K562 (cell line): ENCODE data around the gene ATP9B. TPM values are rescaled to one million over a fixed set of nuclear protein-coding genes. Genes with fewer than 3 reads are reported as not detected.

ENCODE experiments used
- ATAC-seq: fragments of 200-7000 bp; cut with Tn5 transposase; 3 replicates; pipeline ENCODE4 v1.9.1; 2020; ENCODE audit warnings: moderate library complexity
- BruUV-seq: library from RNA; stranded (reverse); fragments of 400-500 nt; replicated peaks from 2 replicates; lab custom pipeline; 2021; lab: Mats Ljungman, UMichigan
- CTCF ChIA-PET: fragments of 300-600 bp; formaldehyde crosslinking; extraction: SDS; loops from one replicate; lab custom pipeline; 2021; ENCODE audit warnings: low intra/inter-chr PET ratio; lab: Yijun Ruan, JAX
- POLR2A ChIA-PET: fragments of 300-600, 350-650 bp; sonication (Branson Sonifier 250); formaldehyde crosslinking; extraction: SDS; loops from one replicate; lab custom pipeline; 2021; ENCODE audit warnings: antibody characterized with exemption, inconsistent platforms; lab: Yijun Ruan, JAX
- DNase-seq, 4 experiments: peaks; one replicate each; pipeline versions ENCODE4 v3.0.0 to v3.0.0-alpha.2; 2011 to 2018; ENCODE audit warnings: low spot score in 3 of 4, mixed read lengths in 3 of 4; ENCODE audit errors: extremely low read depth in 1 of 4
- FAIRE-seq: peaks from 2 replicates; lab custom pipeline; 2011; peaks lifted over from hg19 to GRCh38; lab: Jason Lieb, UNC
- H2AFZ ChIP-seq: 2 replicates; pipeline ENCODE4 v1.6.0; 2011; ENCODE audit warnings: low read depth, low read length, control low read depth, inconsistent platforms
- H3K27ac ChIP-seq: fragments of 200-600 bp; 3 replicates; pipeline ENCODE4 v1.8.0; 2011; ENCODE audit warnings: low read depth, mild to moderate bottlenecking, control low read depth, inconsistent platforms, low read length, moderate library complexity, mixed read lengths; ENCODE audit errors: extremely low read depth
- H3K27me3 ChIP-seq, 2 experiments: fragments of 300-600 bp in 1 of 2; 2 replicates in 1 of 2; 3 replicates in 1 of 2; pipeline versions ENCODE4 v1.6.0 to v1.8.0; 2011; ENCODE audit warnings: inconsistent platforms in 2 of 2, low read length in 2 of 2, mild to moderate bottlenecking in 1 of 2, mixed read lengths in 1 of 2, moderate library complexity in 1 of 2; ENCODE audit not compliant: control insufficient read depth in 2 of 2, insufficient read depth in 2 of 2
- H3K36me3 ChIP-seq: fragments of 300-600 bp; 3 replicates; pipeline ENCODE4 v1.8.0; 2011; ENCODE audit warnings: mild to moderate bottlenecking, low read length, inconsistent platforms; ENCODE audit not compliant: control insufficient read depth, insufficient read depth
- H3K4me1 ChIP-seq, 2 experiments: fragments of 200-600 bp in 1 of 2; replicated peaks in 1 of 2; 2 replicates in 1 of 2; 3 replicates in 1 of 2; pipeline versions ENCODE4 v1.5.1 to v1.8.0; 2011; ENCODE audit warnings: inconsistent platforms in 2 of 2, low read length in 2 of 2, mild to moderate bottlenecking in 1 of 2, mixed read lengths in 1 of 2, moderate library complexity in 1 of 2; ENCODE audit not compliant: control insufficient read depth in 2 of 2, insufficient read depth in 2 of 2
- H3K4me2 ChIP-seq: 2 replicates; pipeline ENCODE4 v1.6.1; 2011; ENCODE audit warnings: low read length, control low read depth, inconsistent platforms, mixed read lengths; ENCODE audit not compliant: insufficient read depth
- H3K4me3 ChIP-seq: fragments of 200-600 bp; sonication (generic), shearing (Covaris generic); 2 replicates; pipeline ENCODE4 v1.5.1; 2016; ENCODE audit warnings: control low read depth, inconsistent platforms
- H3K79me2 ChIP-seq: fragments of 200-600 bp; 3 replicates; pipeline ENCODE4 v1.8.0; 2011; ENCODE audit warnings: low read length, inconsistent platforms; ENCODE audit not compliant: control insufficient read depth, insufficient read depth
- H3K9ac ChIP-seq, 2 experiments: 2 replicates each; pipeline versions ENCODE4 v1.6.0 to v1.6.1; 2011; ENCODE audit warnings: low read depth in 2 of 2, low read length in 2 of 2, control low read depth in 1 of 2, inconsistent platforms in 1 of 2, mild to moderate bottlenecking in 1 of 2, mixed read lengths in 1 of 2; ENCODE audit not compliant: insufficient read depth in 1 of 2
- H3K9me1 ChIP-seq: one replicate; pipeline ENCODE4 v1.6.0; 2011; ENCODE audit warnings: inconsistent platforms, mild to moderate bottlenecking, low read length, moderate library complexity; ENCODE audit not compliant: control insufficient read depth, insufficient read depth
- H3K9me3 ChIP-seq: replicated peaks from 2 replicates; pipeline ENCODE4 v1.5.1; 2011; ENCODE audit warnings: low read depth, low read length, inconsistent platforms; ENCODE audit not compliant: control insufficient read depth, insufficient read depth
- H4K20me1 ChIP-seq: replicated peaks from 2 replicates; pipeline ENCODE4 v1.6.1; 2011; ENCODE audit warnings: low read length, inconsistent platforms, mixed read lengths; ENCODE audit not compliant: control insufficient read depth, insufficient read depth
- ADNP ChIP-seq: fragments of 200-800 bp; sonication (Bioruptor generic); IDR thresholded peaks from 2 replicates; pipeline ENCODE4 v1.6.1; 2016; ENCODE audit warnings: missing genetic modification characterization, missing compliant biosample characterization
- BRF1 ChIP-seq: IDR thresholded peaks from 3 replicates; pipeline ENCODE4 v1.6.1; 2011; ENCODE audit warnings: borderline replicate concordance, mild to moderate bottlenecking; ENCODE audit not compliant: insufficient read length; ENCODE audit errors: extremely low read depth
- E2F3 ChIP-seq: fragments of 250-450 bp; sonication (Bioruptor Pico); IDR thresholded peaks from 2 replicates; pipeline ENCODE4 v1.4.0; 2020; ENCODE audit warnings: mild to moderate bottlenecking
- IRF2 ChIP-seq: sonication (generic); formaldehyde crosslinking; IDR thresholded peaks from 2 replicates; pipeline ENCODE4 v1.8.1; 2022; ENCODE audit warnings: mild to moderate bottlenecking, missing genetic modification reagents
- KDM5B ChIP-seq: fragments of 200-600 bp; sonication (generic); IDR thresholded peaks from 2 replicates; pipeline ENCODE4 v1.6.1; 2012; ENCODE audit warnings: low read depth, mild to moderate bottlenecking, moderate library complexity, low read length, control low read depth, inconsistent platforms; ENCODE audit not compliant: insufficient replicate concordance
- NFATC3 ChIP-seq: fragments of 450-650 bp; IDR thresholded peaks from 2 replicates; pipeline ENCODE4 v1.6.1; 2017; ENCODE audit warnings: mild to moderate bottlenecking
- SRSF3 ChIP-seq: fragments of 200-400 bp; formaldehyde crosslinking; IDR thresholded peaks from 2 replicates; pipeline ENCODE4 v1.6.1; 2016; ENCODE audit warnings: mild to moderate bottlenecking, low read length, moderate library complexity; ENCODE audit not compliant: insufficient read depth
- ZNF311 ChIP-seq: fragments of 250-450 bp; sonication (Bioruptor Pico); IDR thresholded peaks from 2 replicates; pipeline ENCODE4 v1.4.0; 2020; ENCODE audit warnings: mild to moderate bottlenecking, moderate library complexity
- WGBS: fragments of 100-300 bp; shearing (Covaris generic); methylation state at CpG from one replicate; pipeline ENCODE4 v1.1.6; 2016; ENCODE audit warnings: low coverage, mixed read lengths; ENCODE audit not compliant: insufficient coverage; ENCODE audit errors: missing lambda C conversion rate; 5-methylcytosine and 5-hydroxymethylcytosine counted together
- in situ Hi-C: fragments of 300-500 bp; cut with MboI; formaldehyde crosslinking; loops from 4 replicates; pipeline ENCODE4 v1.15.0; 2018; ENCODE audit warnings: inconsistent platforms, mixed read lengths
- intact Hi-C: fragments of 100-400 bp; cut with micrococcal nuclease; formaldehyde crosslinking; loops from 2 replicates; pipeline ENCODE4 v1.14.2; 2022
- polyA plus RNA-seq, 8 experiments: library from polyadenylated mRNA; depleted of rRNA in 4 of 8; stranded (reverse) in 5 of 8; unstranded in 3 of 8; fragments of >200 nt; fragmentation: Nextera tagmentation in 2 of 8; fragmentation: Illumina TruSeq in 1 of 8; extraction: Ambion mirVana in 2 of 8; extraction: Trizol in 1 of 8; gene quantifications; 2 replicates each; pipeline versions ENCODE4 v1.2.1 to v1.2.3, GENCODE V29; 2011 to 2014; ENCODE audit warnings: inconsistent platforms in 1 of 8, missing spikeins in 1 of 8
- total RNA-seq, 7 experiments: library from RNA; depleted of rRNA in 6 of 7; stranded (reverse); fragments of >200 nt in 6 of 7; fragmentation: Illumina TruSeq in 2 of 7; extraction: Trizol in 2 of 7; gene quantifications; 2 replicates each; pipeline versions ENCODE4 v1.2.1 to v1.2.3, GENCODE V29; 2011 to 2021; ENCODE audit warnings: low replicate concordance in 1 of 7
- TF ChIP-seq, protein P1 (sequence below): sonication (generic); formaldehyde crosslinking; IDR thresholded peaks from 2 replicates; pipeline ENCODE4 v1.4.0; 2020; ENCODE audit warnings: mild to moderate bottlenecking, missing genetic modification reagents
- TF ChIP-seq, protein P2 (sequence below), 2 experiments: fragments of 200-800 bp in 1 of 2; sonication (Bioruptor generic) in 1 of 2; sonication (generic) in 1 of 2; formaldehyde crosslinking in 1 of 2; IDR thresholded peaks in 1 of 2; conservative IDR thresholded peaks in 1 of 2; 2 replicates each; pipeline versions ENCODE4 v1.5.0 to v1.6.1; 2016 to 2020; ENCODE audit warnings: missing compliant biosample characterization in 1 of 2, missing genetic modification characterization in 1 of 2, missing genetic modification reagents in 1 of 2
- TF ChIP-seq, protein P3 (sequence below): sonication (generic); formaldehyde crosslinking; IDR thresholded peaks from 2 replicates; pipeline ENCODE4 v1.8.0; 2022; ENCODE audit warnings: missing genetic modification reagents, mild to moderate bottlenecking, moderate library complexity, borderline replicate concordance

ATP9B gene
- total and polyA plus RNA-seq, 9 of the 15 experiments (the other 6 are each of a cell fraction or from before 2014, with no cell fraction given) = 0.66 to 13.2 (median 7.9) TPM

DNA sequence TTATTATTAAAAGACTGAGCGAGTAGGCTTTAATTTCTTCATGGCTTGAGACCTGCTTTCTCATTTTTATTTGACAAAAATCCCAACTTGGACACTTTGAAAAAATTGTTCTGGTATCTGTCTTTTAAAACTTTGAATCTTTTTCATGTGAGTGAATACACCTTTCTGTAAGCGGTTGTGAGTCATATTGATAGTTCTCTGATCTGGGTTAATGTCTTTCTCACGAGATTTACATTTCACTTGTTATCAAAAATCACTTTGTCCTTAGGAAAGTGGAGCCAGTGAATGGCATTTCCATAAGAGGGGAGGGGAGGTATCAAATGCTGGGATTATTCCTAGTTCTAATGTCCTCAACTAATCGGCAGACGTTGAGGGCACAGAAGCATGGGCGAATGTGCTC lies 36.3 kb downstream of the ATP9B start (continued):
- no peak for TF ChIP-seq BRF1
- TF ChIP-seq KDM5B = no peak
- TF ChIP-seq E2F3 (CRISPR knock-in tag) = no peak
- TF ChIP-seq, protein P1, sequence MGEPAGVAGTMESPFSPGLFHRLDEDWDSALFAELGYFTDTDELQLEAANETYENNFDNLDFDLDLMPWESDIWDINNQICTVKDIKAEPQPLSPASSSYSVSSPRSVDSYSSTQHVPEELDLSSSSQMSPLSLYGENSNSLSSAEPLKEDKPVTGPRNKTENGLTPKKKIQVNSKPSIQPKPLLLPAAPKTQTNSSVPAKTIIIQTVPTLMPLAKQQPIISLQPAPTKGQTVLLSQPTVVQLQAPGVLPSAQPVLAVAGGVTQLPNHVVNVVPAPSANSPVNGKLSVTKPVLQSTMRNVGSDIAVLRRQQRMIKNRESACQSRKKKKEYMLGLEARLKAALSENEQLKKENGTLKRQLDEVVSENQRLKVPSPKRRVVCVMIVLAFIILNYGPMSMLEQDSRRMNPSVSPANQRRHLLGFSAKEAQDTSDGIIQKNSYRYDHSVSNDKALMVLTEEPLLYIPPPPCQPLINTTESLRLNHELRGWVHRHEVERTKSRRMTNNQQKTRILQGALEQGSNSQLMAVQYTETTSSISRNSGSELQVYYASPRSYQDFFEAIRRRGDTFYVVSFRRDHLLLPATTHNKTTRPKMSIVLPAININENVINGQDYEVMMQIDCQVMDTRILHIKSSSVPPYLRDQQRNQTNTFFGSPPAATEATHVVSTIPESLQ (CRISPR knock-in tag) = no peak
- no peak for TF ChIP-seq IRF2 (CRISPR knock-in tag)
- no peak for TF ChIP-seq NFATC3
- TF ChIP-seq, all 486 proteins: peak for 0

DNA sequence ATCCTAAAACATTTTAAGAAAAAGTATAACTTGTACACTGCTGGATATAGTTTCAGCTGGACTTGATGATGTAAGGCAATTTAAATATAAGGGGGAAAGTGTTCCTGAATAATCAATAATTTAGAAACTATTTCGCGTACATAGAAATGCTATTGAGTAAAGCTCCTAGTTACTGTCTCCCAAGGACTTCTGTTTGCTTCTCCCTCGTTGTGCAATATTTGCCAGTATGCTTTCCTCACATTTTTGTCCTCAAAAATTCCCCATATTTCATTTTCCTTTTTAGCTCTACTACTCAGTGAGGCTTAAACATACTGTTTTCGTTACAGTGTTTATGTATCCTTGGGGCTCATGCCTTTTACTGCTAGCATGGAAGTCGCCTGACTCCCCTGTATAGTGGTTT lies 36.9 kb downstream of the ATP9B start:
- Histone ChIP-seq H4K20me1 (peaks cover 5% of the 10 kb centered on the region; the same call in 1 of the 2 replicates), H3K79me2 (peaks cover 4% of the 10 kb centered on the region), H3K9me3 (no peaks in the 10 kb centered on the region), H3K36me3 (no peaks in the 10 kb centered on the region), H3K4me1 (no peaks in the 10 kb centered on the region; a peak in 3 of 5 replicates), H3K9me1 (no peaks in the 10 kb centered on the region), H3K9ac (no peak overlapping the region), H3K4me3 (no peak overlapping the region), H3K27ac (no peak overlapping the region), H2AFZ (no peak overlapping the region), H3K27me3 (no peaks in the 10 kb centered on the region), H3K4me2 (no peak overlapping the region)
- in situ Hi-C loops (no loop called here), intact Hi-C loops (no loop called here)
- no TSS peak for BruUV-seq
- ATAC-seq (no peak), DNase-seq (no peak), FAIRE-seq (no peak)
- ChIA-PET POLR2A (no interaction called here), CTCF (no interaction called here)
- 86% methylated on average over 5 of the region's 5 CpGs for WGBS
- TF ChIP-seq ADNP (no peak), ZNF311 (no peak), SRSF3 (no peak)
- TF ChIP-seq, protein P2, sequence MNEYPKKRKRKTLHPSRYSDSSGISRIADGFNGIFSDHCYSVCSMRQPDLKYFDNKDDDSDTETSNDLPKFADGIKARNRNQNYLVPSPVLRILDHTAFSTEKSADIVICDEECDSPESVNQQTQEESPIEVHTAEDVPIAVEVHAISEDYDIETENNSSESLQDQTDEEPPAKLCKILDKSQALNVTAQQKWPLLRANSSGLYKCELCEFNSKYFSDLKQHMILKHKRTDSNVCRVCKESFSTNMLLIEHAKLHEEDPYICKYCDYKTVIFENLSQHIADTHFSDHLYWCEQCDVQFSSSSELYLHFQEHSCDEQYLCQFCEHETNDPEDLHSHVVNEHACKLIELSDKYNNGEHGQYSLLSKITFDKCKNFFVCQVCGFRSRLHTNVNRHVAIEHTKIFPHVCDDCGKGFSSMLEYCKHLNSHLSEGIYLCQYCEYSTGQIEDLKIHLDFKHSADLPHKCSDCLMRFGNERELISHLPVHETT (CRISPR knock-in tag; conservative IDR thresholded peaks at IDR 0.05 in 1 of 2, IDR thresholded peaks at IDR 0.05 in 1 of 2) = no peak
- TF ChIP-seq, protein P3, sequence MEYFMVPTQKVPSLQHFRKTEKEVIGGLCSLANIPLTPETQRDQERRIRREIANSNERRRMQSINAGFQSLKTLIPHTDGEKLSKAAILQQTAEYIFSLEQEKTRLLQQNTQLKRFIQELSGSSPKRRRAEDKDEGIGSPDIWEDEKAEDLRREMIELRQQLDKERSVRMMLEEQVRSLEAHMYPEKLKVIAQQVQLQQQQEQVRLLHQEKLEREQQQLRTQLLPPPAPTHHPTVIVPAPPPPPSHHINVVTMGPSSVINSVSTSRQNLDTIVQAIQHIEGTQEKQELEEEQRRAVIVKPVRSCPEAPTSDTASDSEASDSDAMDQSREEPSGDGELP = no peak
